ENCODE measurements around the gene MRPL12. TPM values are rescaled to one million over a fixed set of nuclear protein-coding genes. Genes with fewer than 3 reads are reported as not detected.

Gene MRPL12
- total and polyA plus RNA-seq, 2 of the 13 experiments (the other 11 are each of a cell fraction or from before 2014, with no cell fraction given): 39.1 to 94.1 TPM

DNA sequence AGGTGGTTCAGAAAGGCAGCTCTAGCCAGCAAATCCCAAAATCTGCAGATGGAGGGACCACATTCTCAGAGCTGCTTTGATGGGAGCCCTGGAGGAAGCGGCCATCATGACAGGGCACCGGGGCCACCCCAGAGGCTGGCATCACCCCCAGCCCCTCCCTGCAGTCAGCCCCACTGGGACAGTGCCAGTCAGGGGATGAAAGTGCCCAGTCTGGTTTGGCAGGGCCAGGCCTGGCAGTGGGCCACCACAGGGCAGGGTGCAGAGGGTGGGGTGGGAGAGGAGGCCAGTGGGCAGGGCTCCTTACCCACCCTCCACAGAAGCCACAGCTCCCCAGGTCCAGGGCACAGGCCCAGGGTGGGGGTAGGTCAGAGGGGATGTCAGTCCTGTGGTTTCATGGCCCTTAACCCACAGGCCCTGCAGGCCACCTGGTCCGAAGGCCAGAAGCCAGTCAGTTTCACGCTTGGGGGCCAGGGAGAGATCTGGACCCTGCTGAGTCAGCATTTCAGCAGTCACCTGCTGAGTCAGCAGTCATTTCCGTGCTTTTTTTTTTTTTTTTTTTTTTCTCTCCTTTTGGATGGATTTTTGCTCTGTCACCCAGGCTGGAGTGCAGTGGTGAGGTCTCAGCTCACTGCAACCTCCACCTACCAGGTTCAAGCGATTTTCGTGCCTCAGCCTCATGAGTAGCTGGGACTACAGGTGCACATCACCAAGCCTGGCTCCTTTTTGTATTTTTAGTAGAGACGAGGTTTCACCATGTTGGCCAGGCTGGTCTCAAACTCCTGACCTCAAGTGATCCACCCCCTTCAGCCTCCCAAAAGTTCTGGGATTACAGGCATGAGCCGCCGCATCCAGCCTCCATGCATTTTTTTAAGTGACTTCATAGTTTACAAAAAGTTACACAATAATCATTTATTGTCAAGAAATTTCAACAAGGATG is 19.3 kb downstream of the MRPL12 start (continued):
- TF ChIP-seq ZNF773 (CRISPR knock-in tag; IDR thresholded peaks at IDR 0.05; ENCODE audit: borderline replicate concordance): no peak
- TF ChIP-seq, protein P1, sequence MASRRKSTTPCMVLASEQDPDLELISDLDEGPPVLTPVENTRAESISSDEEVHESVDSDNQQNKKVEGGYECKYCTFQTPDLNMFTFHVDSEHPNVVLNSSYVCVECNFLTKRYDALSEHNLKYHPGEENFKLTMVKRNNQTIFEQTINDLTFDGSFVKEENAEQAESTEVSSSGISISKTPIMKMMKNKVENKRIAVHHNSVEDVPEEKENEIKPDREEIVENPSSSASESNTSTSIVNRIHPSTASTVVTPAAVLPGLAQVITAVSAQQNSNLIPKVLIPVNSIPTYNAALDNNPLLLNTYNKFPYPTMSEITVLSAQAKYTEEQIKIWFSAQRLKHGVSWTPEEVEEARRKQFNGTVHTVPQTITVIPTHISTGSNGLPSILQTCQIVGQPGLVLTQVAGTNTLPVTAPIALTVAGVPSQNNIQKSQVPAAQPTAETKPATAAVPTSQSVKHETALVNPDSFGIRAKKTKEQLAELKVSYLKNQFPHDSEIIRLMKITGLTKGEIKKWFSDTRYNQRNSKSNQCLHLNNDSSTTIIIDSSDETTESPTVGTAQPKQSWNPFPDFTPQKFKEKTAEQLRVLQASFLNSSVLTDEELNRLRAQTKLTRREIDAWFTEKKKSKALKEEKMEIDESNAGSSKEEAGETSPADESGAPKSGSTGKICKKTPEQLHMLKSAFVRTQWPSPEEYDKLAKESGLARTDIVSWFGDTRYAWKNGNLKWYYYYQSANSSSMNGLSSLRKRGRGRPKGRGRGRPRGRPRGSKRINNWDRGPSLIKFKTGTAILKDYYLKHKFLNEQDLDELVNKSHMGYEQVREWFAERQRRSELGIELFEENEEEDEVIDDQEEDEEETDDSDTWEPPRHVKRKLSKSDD (CRISPR knock-in tag; IDR thresholded peaks at IDR 0.05; ENCODE audit: low read depth): peak; percentile 67; the same call in 1 of the 2 replicates
- TF ChIP-seq BORCS8-MEF2B (CRISPR knock-in tag; IDR thresholded peaks at IDR 0.05): 0 out of 2 replicates have a peak, but pooled peaks have one; percentile 25
- TF ChIP-seq NFE2 (CRISPR knock-in tag; IDR thresholded peaks at IDR 0.05): no peak
- TF ChIP-seq RXRB (CRISPR knock-in tag; IDR thresholded peaks at IDR 0.05; ENCODE audit: borderline replicate concordance): no peak
- no peak for TF ChIP-seq NFIB (CRISPR knock-in tag; IDR thresholded peaks at IDR 0.05; ENCODE audit: borderline replicate concordance)
- TF ChIP-seq, protein P2, sequence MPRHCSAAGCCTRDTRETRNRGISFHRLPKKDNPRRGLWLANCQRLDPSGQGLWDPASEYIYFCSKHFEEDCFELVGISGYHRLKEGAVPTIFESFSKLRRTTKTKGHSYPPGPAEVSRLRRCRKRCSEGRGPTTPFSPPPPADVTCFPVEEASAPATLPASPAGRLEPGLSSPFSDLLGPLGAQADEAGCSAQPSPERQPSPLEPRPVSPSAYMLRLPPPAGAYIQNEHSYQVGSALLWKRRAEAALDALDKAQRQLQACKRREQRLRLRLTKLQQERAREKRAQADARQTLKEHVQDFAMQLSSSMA (CRISPR knock-in tag; IDR thresholded peaks at IDR 0.05): no peak
- TF ChIP-seq NKX3-1 (CRISPR knock-in tag; IDR thresholded peaks at IDR 0.05): no peak
- TF ChIP-seq TCF7L2 (IDR thresholded peaks at IDR 0.05; ENCODE audit: low read depth, low read length): no peak
- TF ChIP-seq SIX4 (CRISPR knock-in tag; IDR thresholded peaks at IDR 0.05): no peak
- TF ChIP-seq ZNF564 (CRISPR knock-in tag; IDR thresholded peaks at IDR 0.05): no peak
- peak; percentile 57; the same call in 1 of the 2 replicates for TF ChIP-seq ZNF768 (CRISPR knock-in tag; IDR thresholded peaks at IDR 0.05)
- TF ChIP-seq, protein P3, sequence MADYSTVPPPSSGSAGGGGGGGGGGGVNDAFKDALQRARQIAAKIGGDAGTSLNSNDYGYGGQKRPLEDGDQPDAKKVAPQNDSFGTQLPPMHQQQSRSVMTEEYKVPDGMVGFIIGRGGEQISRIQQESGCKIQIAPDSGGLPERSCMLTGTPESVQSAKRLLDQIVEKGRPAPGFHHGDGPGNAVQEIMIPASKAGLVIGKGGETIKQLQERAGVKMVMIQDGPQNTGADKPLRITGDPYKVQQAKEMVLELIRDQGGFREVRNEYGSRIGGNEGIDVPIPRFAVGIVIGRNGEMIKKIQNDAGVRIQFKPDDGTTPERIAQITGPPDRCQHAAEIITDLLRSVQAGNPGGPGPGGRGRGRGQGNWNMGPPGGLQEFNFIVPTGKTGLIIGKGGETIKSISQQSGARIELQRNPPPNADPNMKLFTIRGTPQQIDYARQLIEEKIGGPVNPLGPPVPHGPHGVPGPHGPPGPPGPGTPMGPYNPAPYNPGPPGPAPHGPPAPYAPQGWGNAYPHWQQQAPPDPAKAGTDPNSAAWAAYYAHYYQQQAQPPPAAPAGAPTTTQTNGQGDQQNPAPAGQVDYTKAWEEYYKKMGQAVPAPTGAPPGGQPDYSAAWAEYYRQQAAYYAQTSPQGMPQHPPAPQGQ (CRISPR knock-in tag; IDR thresholded peaks at IDR 0.05; ENCODE audit: borderline replicate concordance): no peak
- TF ChIP-seq, protein P4, sequence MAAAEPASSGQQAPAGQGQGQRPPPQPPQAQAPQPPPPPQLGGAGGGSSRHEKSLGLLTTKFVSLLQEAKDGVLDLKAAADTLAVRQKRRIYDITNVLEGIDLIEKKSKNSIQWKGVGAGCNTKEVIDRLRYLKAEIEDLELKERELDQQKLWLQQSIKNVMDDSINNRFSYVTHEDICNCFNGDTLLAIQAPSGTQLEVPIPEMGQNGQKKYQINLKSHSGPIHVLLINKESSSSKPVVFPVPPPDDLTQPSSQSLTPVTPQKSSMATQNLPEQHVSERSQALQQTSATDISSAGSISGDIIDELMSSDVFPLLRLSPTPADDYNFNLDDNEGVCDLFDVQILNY (CRISPR knock-in tag; conservative IDR thresholded peaks at IDR 0.05): no peak
- TF ChIP-seq NFE2L1 (CRISPR knock-in tag; IDR thresholded peaks at IDR 0.05; ENCODE audit: borderline replicate concordance): no peak
- peak; percentile 33; the same call in 1 of the 2 replicates for TF ChIP-seq ZFX (CRISPR knock-in tag; IDR thresholded peaks at IDR 0.05; ENCODE audit: low read depth)
- TF ChIP-seq NRL (CRISPR knock-in tag; IDR thresholded peaks at IDR 0.05; ENCODE audit: borderline replicate concordance): peak; percentile 63; the same call in 1 of the 2 replicates
- peak; percentile 39 for TF ChIP-seq MED8 (CRISPR knock-in tag; IDR thresholded peaks at IDR 0.05; ENCODE audit: insufficient replicate concordance)
- no peak for TF ChIP-seq KAT2B (IDR thresholded peaks at IDR 0.05; ENCODE audit: borderline replicate concordance, low read depth, low read length)
- peak; percentile 50 for TF ChIP-seq TMF1 (CRISPR knock-in tag; IDR thresholded peaks at IDR 0.05; ENCODE audit: low read depth)
- TF ChIP-seq GATAD2A (CRISPR knock-in tag; IDR thresholded peaks at IDR 0.05): no peak
- TF ChIP-seq SP1 (IDR thresholded peaks at IDR 0.05): no peak
- TF ChIP-seq SP1 (CRISPR knock-in tag; IDR thresholded peaks at IDR 0.05): no peak
- TF ChIP-seq EED (CRISPR knock-in tag; IDR thresholded peaks at IDR 0.05): no peak
- TF ChIP-seq SRF (IDR thresholded peaks at IDR 0.05; ENCODE audit: low read depth, low read length): no peak

Measured in HepG2 (cell line).